SK-N-SH (cell line): Measurements from ENCODE around the gene YAP1. TPM values are rescaled to one million over a fixed set of nuclear protein-coding genes. Genes with fewer than 3 reads are reported as not detected.

Experiments used
- CTCF ChIA-PET: fragments of 300-600, 350-600 bp; formaldehyde crosslinking; extraction: SDS; loops from one replicate; lab custom pipeline; 2021; lab: Yijun Ruan, JAX
- POLR2A ChIA-PET: fragments of 350-600 bp; sonication (Branson Sonifier 250); formaldehyde crosslinking; extraction: SDS; loops from one replicate; lab custom pipeline; 2020; ENCODE audit warnings: antibody characterized with exemption, inconsistent platforms; lab: Yijun Ruan, JAX
- DNase-seq: peaks from one replicate; pipeline ENCODE4 v3.0.0; 2012
- H2AFZ ChIP-seq: fragments of 200-600 bp; sonication (generic); 2 replicates; pipeline ENCODE4 v1.8.1; 2016; ENCODE audit warnings: antibody characterized with exemption, mild to moderate bottlenecking, low read depth
- H3F3A ChIP-seq: fragments of 200-600 bp; sonication (generic); replicated peaks from 2 replicates; pipeline ENCODE3; 2016; ENCODE audit warnings: antibody characterized with exemption, mild to moderate bottlenecking; ENCODE audit not compliant: insufficient read depth
- H3K27ac ChIP-seq, 2 experiments: fragments of 200-500 bp in 1 of 2; fragments of 200-600 bp in 1 of 2; sonication (Bioruptor generic) in 1 of 2; sonication (generic), shearing (Covaris generic) in 1 of 2; 2 replicates each; pipeline versions ENCODE4 v1.5.1 to v1.6.1; 2014 to 2016; ENCODE audit warnings: low read depth in 2 of 2, inconsistent platforms in 1 of 2, low read length in 1 of 2, mild to moderate bottlenecking in 1 of 2, mixed read lengths in 1 of 2
- H3K27me3 ChIP-seq: fragments of 200-600 bp; sonication (generic), shearing (Covaris generic); 2 replicates; pipeline ENCODE4 v1.6.1; 2016; ENCODE audit warnings: mixed run types; ENCODE audit not compliant: insufficient read depth
- H3K36me3 ChIP-seq, 2 experiments: fragments of 200-500 bp in 1 of 2; fragments of 200-600 bp in 1 of 2; sonication (Bioruptor generic) in 1 of 2; sonication (generic) in 1 of 2; replicated peaks in 1 of 2; 2 replicates each; pipeline versions ENCODE3 to v1.5.1; 2014 to 2016; ENCODE audit warnings: low read length in 1 of 2, mild to moderate bottlenecking in 1 of 2; ENCODE audit not compliant: insufficient read depth in 2 of 2, control insufficient read depth in 1 of 2
- H3K4me1 ChIP-seq, 2 experiments: fragments of 200-500 bp in 1 of 2; fragments of 200-600 bp in 1 of 2; sonication (Bioruptor generic) in 1 of 2; sonication (generic), shearing (Covaris generic) in 1 of 2; 2 replicates each; pipeline versions ENCODE4 v1.5.1 to v1.6.1; 2014 to 2016; ENCODE audit warnings: low read depth in 1 of 2, low read length in 1 of 2, mixed run types in 1 of 2; ENCODE audit not compliant: insufficient read depth in 2 of 2, control insufficient read depth in 1 of 2
- H3K4me2 ChIP-seq: fragments of 200-600 bp; sonication (generic), shearing (Covaris generic); 2 replicates; pipeline ENCODE4 v1.6.1; 2017; ENCODE audit warnings: mixed run types
- H3K4me3 ChIP-seq, 2 experiments: fragments of 200-500 bp in 1 of 2; fragments of 200-600 bp in 1 of 2; sonication (Bioruptor generic) in 1 of 2; sonication (generic), shearing (Covaris generic) in 1 of 2; 2 replicates each; pipeline versions ENCODE4 v1.5.1 to v1.8.1; 2014 to 2016; ENCODE audit warnings: low read depth in 2 of 2, inconsistent platforms in 1 of 2, low read length in 1 of 2, mild to moderate bottlenecking in 1 of 2, mixed read lengths in 1 of 2, moderate library complexity in 1 of 2
- H3K79me2 ChIP-seq: fragments of 200-600 bp; sonication (generic); 2 replicates; pipeline ENCODE4 v1.8.1; 2017; ENCODE audit warnings: mild to moderate bottlenecking; ENCODE audit not compliant: insufficient read depth
- H3K9ac ChIP-seq: fragments of 200-600 bp; sonication (generic); 2 replicates; pipeline ENCODE4 v1.6.1; 2017; ENCODE audit warnings: mixed run types
- H3K9me2 ChIP-seq: fragments of 200-600 bp; sonication (generic); 2 replicates; pipeline ENCODE4 v1.6.1; 2017; ENCODE audit warnings: mixed run types
- H3K9me3 ChIP-seq: fragments of 200-600 bp; sonication (generic); 2 replicates; pipeline ENCODE4 v1.6.1; 2017; ENCODE audit warnings: mixed run types, mild to moderate bottlenecking, moderate library complexity
- H4K20me1 ChIP-seq: fragments of 200-600 bp; sonication (generic); 2 replicates; pipeline ENCODE4 v1.6.1; 2017; ENCODE audit warnings: mild to moderate bottlenecking, mixed run types; ENCODE audit not compliant: insufficient read depth
- CTCF ChIP-seq: fragments of 200-600 bp; sonication (generic); IDR thresholded peaks from 2 replicates; pipeline ENCODE4 v1.6.1; 2017; ENCODE audit warnings: antibody characterized with exemption, mild to moderate bottlenecking, moderate library complexity
- EZH2phosphoT487 ChIP-seq: fragments of 200-600 bp; sonication (generic); IDR thresholded peaks from 2 replicates; pipeline ENCODE4 v1.6.1; 2017; ENCODE audit warnings: low read depth, mixed run types, mild to moderate bottlenecking, antibody characterized with exemption, moderate library complexity, borderline replicate concordance
- FOXM1 ChIP-seq: IDR thresholded peaks from 2 replicates; pipeline ENCODE4 v1.4.0; 2012; ENCODE audit warnings: low read depth, mild to moderate bottlenecking
- IRF3 ChIP-seq: fragments of 150-350 bp; IDR thresholded peaks from 2 replicates; pipeline ENCODE4 v1.6.1; 2016; ENCODE audit warnings: mild to moderate bottlenecking, low read depth, low read length
- MAX ChIP-seq: IDR thresholded peaks from 2 replicates; pipeline ENCODE4 v1.4.0; 2012; ENCODE audit warnings: low read depth
- PBX3 ChIP-seq: IDR thresholded peaks from 2 replicates; pipeline ENCODE4; 2012
- POLR2AphosphoS5 ChIP-seq: IDR thresholded peaks from 2 replicates; pipeline ENCODE4 v1.6.1; 2012; ENCODE audit warnings: low read depth, low read length
- RCOR1 ChIP-seq: fragments of 150-350 bp; IDR thresholded peaks from 2 replicates; pipeline ENCODE4 v1.6.1; 2017; ENCODE audit warnings: antibody characterized with exemption, low read length
- REST ChIP-seq: IDR thresholded peaks from 2 replicates; pipeline ENCODE4 v1.6.1; 2012; ENCODE audit warnings: mild to moderate bottlenecking, low read depth, low read length, moderate library complexity
- RFX5 ChIP-seq: IDR thresholded peaks from 2 replicates; pipeline ENCODE4 v1.6.1; 2012; ENCODE audit warnings: mild to moderate bottlenecking, improper control_type of control experiment, low read length
- RXRA ChIP-seq: IDR thresholded peaks from 2 replicates; pipeline ENCODE4 v1.4.0; 2012; ENCODE audit warnings: low read depth, mild to moderate bottlenecking, borderline replicate concordance
- TCF12 ChIP-seq: IDR thresholded peaks from 2 replicates; pipeline ENCODE4 v1.4.0; 2012
- USF2 ChIP-seq: fragments of 150-350 bp; IDR thresholded peaks from 2 replicates; pipeline ENCODE4 v1.6.1; 2017; ENCODE audit warnings: antibody characterized with exemption, low read length, low read depth, borderline replicate concordance
- WGBS: methylation state at CpG from one replicate; pipeline ENCODE4 v1.1.6; 2017; ENCODE audit warnings: low lambda C conversion rate; 5-methylcytosine and 5-hydroxymethylcytosine counted together
- polyA plus RNA-seq, 3 experiments: library from polyadenylated mRNA; depleted of rRNA; stranded (reverse); fragments of >200 nt; gene quantifications; 2 replicates each; pipeline ENCODE4 v1.2.3, GENCODE V29; 2012

YAP1 gene
- polyA plus RNA-seq, 1 of the 3 experiments (the other 2 are of a cell fraction) = 53.2 TPM

GRCh38 chr11:102191832-102192231, 81.6 kb downstream of the YAP1 start:
- H3K79me2 ChIP-seq = peaks cover 64% of the 10 kb centered on the region
- ChIA-PET CTCF (interaction anchor here (1.3 kb wide), 1 partner anchor 44 kb away, joined by 3 read pairs; no protein-coding TSS in a partner anchor), POLR2A (no interaction called here)
- no peak overlapping the region for H3K9ac ChIP-seq
- TF ChIP-seq MAX (no peak), POLR2AphosphoS5 (no peak), RFX5 (no peak), EZH2phosphoT487 (no peak), USF2 (no peak), PBX3 (no peak), RXRA (no peak), CTCF (no peak), RCOR1 (no peak), FOXM1 (no peak), REST (no peak), TCF12 (no peak), IRF3 (no peak)
- H3K4me1 ChIP-seq = peaks cover 7 to 26% of the 10 kb centered on the region in 2 experiments; a peak in 3 of 4 replicates
- peaks cover 2% of the 10 kb centered on the region for H3F3A ChIP-seq
- no peaks in the 10 kb centered on the region for H3K9me2 ChIP-seq
- no peak overlapping the region for H3K4me3 ChIP-seq
- no peak overlapping the region for H3K27ac ChIP-seq
- no peak overlapping the region for H2AFZ ChIP-seq
- DNase-seq = no peak
- no peak overlapping the region for H3K4me2 ChIP-seq
- 70% methylated on average over 3 of the region's 3 CpGs for WGBS
- peaks cover 0 to 39% of the 10 kb centered on the region in 2 experiments for H3K36me3 ChIP-seq
- H3K9me3 ChIP-seq = no peaks in the 10 kb centered on the region
- H4K20me1 ChIP-seq = no peaks in the 10 kb centered on the region; the same call in 1 of the 2 replicates
- no peaks in the 10 kb centered on the region for H3K27me3 ChIP-seq
